ENCODE measurements around the gene CDH23. TPM values are rescaled to one million over a fixed set of nuclear protein-coding genes. Genes with fewer than 3 reads are reported as not detected.

The CDH23 gene
- total RNA-seq, 1 experiment from 2014 or later, result 0.03 TPM

DNA sequence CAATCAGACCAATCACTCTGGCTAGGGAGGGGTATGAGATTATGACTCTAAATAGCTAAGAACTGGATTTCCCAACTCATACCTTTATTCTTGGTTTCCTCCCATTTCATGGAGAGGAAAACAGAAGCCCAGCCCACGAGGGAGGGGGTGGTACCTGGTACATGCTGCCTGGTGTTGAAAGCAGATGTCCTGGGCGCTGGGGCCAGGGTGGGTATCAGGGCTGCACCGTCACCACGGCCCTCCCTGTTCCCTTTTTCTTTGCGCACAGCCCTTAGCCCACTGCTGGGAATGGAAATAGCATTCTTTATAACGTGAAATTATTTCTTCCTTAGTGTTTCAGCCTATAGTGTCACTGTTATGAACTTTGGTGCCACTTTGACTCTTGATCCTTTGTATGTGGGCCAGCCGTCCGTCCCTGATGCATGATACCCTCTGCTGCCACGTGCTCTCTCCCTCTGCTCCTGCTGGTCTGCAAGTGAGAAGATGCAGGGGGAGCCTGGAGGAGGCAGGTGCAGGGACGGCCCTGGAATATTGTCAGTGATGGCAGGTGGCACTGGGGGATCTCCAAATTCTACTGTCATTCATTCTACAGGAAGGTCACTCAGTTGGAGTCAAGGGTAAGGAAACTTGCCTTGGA is 158.5 kb downstream of the CDH23 start:
- DNase-seq (ENCODE audit: low read depth), result no peak
- in situ Hi-C loops (cut with HindIII; ENCODE audit: low pct_unique_long_range_greater_than_20kb, low sequenced_read_pairs), result no loop called here

DNA sequence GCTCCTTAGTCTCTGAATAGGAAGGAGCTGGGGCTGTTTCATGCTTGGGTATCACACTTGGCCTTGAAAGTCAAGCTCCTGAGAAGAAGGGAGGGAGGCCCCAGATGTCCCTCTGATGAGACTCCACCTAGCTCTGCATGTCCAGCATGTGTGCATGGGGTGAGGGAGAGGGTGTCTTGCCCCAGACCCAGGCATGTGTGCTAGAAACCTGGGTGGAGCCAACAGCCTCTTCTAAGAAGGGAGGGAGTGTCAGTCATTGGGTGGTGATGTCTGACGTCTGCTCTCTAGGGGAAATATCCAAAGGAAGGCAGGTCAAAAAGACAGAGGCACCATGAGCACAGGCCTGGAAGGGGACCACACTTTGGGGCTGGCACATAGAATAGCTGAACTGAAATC is 159.0 kb downstream of the CDH23 start:
- DNase-seq (ENCODE audit: low read depth), result no peak
- in situ Hi-C loops (cut with HindIII; ENCODE audit: low pct_unique_long_range_greater_than_20kb, low sequenced_read_pairs), result no loop called here

DNA sequence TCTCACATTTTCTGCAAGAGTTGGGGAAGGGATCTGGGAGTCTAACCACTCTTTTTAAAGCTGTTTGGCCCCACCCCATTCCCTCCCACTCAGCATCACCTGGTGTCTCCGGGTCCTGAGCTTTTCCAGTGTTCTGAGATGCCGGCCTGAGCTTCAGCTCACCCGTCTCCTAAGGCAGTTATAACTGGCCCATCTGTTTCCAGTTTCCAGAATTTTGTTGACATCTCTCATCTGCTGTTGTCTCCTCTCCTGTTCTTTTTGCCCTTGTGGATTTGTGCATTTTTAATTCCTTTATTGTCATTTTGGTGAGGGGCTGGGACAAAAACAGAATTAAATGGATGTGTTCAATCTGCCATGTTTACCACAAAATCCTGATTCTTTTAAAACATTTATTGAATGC is 162.3 kb downstream of the CDH23 start:
- DNase-seq (ENCODE audit: low read depth), result no peak
- in situ Hi-C loops (cut with HindIII; ENCODE audit: low pct_unique_long_range_greater_than_20kb, low sequenced_read_pairs), result no loop called here

DNA sequence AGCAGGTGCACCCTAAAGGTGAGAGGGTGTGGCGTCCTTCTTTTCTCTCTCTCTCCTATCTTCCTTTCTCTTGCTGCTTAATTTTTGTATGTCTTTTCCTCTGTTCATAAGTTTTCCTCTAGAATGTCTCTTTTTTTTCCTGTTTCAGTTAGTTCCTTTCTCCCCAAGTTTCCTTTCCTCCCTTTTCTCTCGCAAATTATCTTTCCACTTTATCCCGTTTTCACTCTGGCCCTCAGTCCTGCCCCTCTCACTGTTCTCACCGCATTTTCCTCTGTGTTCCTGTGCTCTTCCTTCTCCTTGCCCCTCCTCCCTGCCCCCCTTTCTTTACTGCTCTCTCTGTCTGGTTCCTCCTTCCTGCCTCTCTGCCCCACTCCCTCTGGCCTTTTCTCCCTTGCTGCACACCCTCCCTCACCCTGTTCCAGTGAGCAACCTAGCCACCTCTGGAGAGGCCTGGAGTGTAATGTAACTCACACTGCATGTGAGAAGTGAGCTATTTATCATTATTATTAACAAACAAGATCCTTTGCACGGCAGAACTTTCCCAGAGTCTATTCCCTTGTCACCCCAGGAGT is 164.4 kb downstream of the CDH23 start:
- in situ Hi-C loops (cut with HindIII; ENCODE audit: low pct_unique_long_range_greater_than_20kb, low sequenced_read_pairs), result no loop called here

DNA sequence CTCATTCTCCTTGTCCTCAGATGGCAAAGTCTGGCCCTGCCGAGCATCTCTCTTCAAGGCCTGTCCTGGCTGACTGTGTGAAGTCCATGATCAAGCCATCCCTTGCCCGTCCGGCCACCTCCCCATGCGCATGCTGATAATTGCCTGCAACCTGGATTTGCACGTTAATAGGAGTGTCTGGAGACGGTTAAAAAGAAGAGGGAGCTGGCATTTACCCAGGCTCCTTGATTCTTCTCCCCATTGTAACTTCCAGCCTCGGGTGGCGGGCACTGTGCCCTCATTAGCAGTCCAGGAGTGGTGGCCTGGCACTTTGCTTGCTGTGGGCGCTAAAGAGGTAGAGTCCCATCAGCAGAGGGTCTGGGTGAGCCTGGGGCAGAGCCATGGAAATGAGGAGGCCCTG is 165.5 kb downstream of the CDH23 start:
- DNase-seq (ENCODE audit: low read depth), result no peak
- in situ Hi-C loops (cut with HindIII; ENCODE audit: low pct_unique_long_range_greater_than_20kb, low sequenced_read_pairs), result no loop called here

More for the DNA sequence above, 164.4 kb downstream of the CDH23 start:
- no peak for DNase-seq (ENCODE audit: low read depth)

DNA sequence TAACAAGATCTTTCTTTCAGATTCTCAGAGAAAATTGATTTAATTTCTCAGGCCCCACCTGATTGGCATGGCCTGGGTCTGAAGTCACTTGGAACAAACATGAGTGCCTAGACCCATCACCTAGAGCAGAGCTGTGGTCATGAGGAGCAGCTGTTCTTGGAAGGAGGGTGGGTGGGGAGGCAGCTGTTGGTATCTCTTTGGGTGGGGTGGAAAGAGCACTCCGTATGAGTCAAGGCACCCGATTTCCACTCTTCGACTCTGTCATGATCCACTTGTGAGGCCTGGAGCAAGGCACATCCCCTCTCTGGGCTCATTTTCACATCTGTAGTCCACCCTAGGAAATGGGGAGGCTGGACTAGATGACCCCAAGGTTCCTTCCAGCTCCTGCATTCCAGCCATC is 166.2 kb downstream of the CDH23 start:
- no peak for DNase-seq (ENCODE audit: low read depth)
- in situ Hi-C loops (cut with HindIII; ENCODE audit: low pct_unique_long_range_greater_than_20kb, low sequenced_read_pairs), result no loop called here

DNA sequence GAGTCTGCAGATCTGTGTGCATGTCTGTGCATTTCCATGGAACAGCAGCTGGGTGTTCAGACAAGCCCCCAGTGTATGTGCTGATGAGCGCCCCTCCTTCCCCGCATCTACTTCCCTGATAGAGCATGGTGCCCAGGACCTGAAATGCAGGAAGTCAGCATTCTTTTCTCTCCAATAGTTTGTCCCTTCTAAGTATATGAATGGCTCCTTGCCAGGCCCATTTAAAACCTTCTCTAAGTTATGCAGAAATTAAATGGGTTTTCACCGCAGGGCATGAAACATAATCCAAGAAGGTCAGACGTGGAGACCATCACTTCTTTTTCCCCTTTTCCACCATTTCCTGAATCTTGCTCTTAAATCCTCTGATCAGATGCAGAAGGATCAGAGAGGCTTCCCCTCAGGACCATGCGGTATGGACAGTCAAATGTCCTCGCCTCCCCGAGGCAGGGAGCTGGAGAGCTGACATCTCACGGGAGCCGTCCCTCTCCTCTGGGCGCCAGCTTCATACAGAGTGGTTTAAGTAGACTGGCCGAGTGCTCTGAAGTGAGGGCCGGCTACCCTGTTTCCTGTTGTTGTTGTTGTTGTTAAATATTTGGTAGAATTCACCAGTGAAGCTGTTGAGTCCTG is 167.6 kb downstream of the CDH23 start:
- in situ Hi-C loops (cut with HindIII; ENCODE audit: low pct_unique_long_range_greater_than_20kb, low sequenced_read_pairs), result no loop called here
- no peak for DNase-seq (ENCODE audit: low read depth)

DNA sequence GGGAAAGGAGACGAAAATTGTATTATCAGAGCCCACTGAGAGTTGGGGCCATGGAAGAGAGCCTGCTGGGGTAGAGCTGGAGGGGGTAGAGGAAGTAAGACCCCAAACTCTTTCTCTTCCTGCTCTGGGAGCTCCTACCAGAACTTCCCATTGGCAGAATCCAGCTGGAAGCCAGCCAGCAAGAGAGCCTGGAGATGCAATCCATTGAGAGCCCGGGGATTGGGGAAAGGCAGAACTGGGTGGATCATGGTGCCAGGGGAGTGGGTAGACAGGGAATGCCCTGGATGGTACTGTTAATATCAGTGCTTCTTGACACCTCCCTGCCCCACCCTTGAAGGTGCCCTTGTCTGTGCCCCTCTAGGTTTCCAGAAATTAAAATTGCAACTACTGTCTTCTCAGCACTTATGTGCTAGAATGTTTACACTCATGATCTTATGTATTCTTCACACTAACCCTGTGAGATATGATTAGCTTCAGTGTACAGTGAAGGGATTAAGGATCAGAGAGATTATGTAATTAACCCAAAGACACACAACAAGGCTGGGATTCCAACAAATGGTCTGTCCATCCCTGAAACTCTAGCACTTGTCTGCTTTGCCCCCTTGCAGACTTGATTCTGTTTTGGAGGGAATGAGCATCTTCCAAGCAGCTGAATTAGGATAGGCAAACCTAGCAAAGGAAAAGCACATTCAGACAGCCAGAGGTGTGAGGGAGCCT is 168.7 kb downstream of the CDH23 start:
- in situ Hi-C loops (cut with HindIII; ENCODE audit: low pct_unique_long_range_greater_than_20kb, low sequenced_read_pairs), result no loop called here

DNA sequence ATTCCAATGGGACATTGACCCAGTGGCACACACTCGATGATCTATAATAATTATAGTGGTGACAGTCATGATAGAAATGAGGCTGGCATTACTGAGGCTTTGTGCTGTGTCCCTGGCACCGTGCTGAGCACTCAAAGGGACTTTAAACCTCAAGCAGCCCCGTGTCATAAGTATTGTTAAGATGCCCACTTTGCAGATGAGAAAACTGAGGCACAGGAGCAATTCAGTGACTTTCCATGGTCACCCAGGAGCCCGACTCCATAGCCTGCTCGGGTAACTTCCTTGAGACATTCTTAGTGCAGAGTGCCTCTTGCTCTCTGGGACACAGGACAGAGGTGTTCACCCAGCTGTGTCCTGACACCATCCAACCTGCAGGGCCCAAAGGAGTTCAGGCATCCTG is 170.3 kb downstream of the CDH23 start:
- in situ Hi-C loops (cut with HindIII; ENCODE audit: low pct_unique_long_range_greater_than_20kb, low sequenced_read_pairs), result no loop called here

More for the DNA sequence above, 168.7 kb downstream of the CDH23 start:
- no peak for DNase-seq (ENCODE audit: low read depth)

DNA sequence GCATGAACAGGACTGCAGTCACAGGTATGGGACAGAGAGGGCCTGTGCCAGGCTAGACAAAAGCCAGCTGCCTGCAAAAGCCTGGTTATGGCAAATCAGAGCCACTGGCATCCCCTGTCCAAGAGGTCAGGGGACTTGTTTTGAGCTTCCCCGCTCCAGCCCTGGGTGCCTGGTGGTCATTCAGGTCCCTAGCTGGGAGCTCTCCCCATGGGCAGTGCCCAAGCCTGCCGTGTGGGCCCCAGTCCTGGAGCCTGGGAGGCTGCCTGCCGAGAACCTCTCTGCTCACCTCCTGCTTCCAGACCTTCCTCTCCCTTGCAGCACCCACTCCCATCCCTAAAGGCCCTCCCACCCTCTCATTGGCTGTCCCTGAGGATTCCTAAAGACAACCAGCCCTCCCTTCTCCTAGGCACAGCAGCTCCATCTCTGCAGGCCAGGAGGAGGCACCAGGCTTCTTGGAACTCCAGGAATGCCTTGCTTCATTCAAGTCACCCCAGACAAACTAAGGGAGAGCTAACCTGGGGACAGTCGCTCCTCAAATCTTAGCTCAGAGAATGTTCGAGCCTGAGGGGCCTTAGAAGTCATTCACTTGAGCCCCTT is 172.3 kb downstream of the CDH23 start:
- in situ Hi-C loops (cut with HindIII; ENCODE audit: low pct_unique_long_range_greater_than_20kb, low sequenced_read_pairs), result no loop called here
- no peak for DNase-seq (ENCODE audit: low read depth)

More for the DNA sequence above, 170.3 kb downstream of the CDH23 start:
- DNase-seq (ENCODE audit: low read depth), result no peak

DNA sequence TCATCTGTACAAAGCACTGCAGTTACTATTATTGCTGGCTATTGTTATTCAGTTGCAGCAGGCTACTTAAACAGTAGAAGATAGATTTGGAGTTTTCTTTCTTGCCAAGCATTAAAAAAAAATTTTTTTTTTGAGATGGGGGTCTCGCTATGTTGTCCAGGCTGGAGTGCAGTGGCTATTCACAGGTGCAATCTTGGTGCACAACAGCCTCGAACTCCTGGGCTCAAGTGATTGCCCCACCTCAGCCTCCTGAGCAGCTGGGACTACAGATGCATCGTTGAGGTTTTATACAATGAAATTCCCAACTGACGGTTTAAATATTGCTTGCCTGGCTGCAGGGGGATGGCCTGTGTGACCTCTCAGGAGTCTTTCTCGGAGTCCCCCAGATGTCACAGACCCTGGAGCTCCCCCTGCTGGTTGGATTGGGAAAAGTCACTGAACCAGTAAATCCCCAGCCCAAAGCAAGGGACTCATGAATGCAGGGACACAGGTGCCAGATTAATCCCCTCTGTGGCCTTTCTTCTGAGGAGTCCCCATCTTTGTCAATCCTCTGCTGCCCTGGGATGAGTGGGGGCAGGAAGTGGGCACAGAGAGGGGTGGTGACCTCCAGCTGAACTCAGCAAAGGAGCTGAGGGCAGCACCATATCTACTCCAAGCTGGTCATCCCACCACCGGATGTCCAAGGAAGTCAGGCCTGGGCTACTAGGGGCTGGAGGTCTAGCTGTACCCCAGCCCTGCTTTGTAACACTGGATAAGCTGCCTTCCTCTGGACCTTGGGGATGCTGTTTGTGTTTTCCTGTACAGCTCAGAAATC is 173.3 kb downstream of the CDH23 start:
- DNase-seq (ENCODE audit: low read depth), result peak; percentile 38

DNA sequence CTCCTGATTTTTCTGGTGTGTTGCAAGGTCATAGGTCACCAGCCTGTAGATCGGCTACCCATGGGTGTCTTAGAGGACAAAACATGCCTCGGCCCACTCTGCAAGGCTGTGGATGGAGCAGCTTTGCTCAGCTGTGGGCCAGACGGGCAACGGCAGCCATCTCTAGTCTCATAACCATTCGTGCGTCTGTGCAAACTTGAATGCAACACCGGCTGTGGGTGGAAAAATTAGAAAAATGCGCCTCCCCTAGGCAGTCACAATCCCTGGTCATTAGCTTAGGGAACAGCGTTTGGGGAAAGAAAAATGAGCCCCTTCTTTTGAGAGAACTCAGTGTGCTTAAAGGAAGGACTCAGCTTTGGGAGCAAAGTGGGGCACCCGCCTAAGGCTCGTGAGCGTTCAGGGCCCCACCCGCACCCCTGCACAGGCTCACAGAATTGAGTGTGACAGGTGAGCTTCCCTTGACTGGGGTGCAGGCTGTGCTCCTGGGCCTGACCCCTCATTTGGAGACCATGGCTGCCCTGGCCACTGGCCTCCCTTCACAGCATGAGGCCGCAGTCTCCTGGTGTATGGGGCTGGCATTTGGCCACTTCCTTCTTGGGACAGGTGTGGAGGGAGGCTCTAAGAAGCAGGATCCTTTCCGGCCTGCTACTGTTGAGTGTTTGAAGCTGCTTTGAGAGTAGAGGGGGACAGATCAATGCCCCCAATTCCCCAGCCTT is 174.9 kb downstream of the CDH23 start:
- DNase-seq (ENCODE audit: low read depth), result no peak
- in situ Hi-C loops (cut with HindIII; ENCODE audit: low pct_unique_long_range_greater_than_20kb, low sequenced_read_pairs), result no loop called here

More for the DNA sequence above, 173.3 kb downstream of the CDH23 start:
- in situ Hi-C loops (cut with HindIII; ENCODE audit: low pct_unique_long_range_greater_than_20kb, low sequenced_read_pairs), result no loop called here

DNA sequence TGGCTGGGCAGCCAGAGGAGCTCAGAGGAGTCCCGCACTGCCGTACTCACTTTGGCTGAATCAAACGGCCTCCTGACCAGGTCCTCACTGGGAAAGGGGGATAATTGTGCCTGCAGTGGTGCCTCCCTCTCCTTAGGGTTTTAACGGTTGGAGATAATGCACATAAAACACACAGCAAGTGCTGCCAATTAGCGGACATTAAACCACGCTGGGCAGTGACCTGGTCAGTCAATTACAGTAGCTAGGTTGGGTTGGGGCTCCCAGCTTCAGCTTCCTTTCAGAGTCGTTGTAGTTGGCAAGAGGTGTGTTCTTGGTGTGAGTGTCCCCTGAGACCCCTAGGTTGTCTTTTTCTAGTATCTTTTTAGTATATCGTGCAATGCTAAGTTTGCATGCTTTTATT is 176.2 kb downstream of the CDH23 start:
- in situ Hi-C loops (cut with HindIII; ENCODE audit: low pct_unique_long_range_greater_than_20kb, low sequenced_read_pairs), result no loop called here
- no peak for DNase-seq (ENCODE audit: low read depth)

DNA sequence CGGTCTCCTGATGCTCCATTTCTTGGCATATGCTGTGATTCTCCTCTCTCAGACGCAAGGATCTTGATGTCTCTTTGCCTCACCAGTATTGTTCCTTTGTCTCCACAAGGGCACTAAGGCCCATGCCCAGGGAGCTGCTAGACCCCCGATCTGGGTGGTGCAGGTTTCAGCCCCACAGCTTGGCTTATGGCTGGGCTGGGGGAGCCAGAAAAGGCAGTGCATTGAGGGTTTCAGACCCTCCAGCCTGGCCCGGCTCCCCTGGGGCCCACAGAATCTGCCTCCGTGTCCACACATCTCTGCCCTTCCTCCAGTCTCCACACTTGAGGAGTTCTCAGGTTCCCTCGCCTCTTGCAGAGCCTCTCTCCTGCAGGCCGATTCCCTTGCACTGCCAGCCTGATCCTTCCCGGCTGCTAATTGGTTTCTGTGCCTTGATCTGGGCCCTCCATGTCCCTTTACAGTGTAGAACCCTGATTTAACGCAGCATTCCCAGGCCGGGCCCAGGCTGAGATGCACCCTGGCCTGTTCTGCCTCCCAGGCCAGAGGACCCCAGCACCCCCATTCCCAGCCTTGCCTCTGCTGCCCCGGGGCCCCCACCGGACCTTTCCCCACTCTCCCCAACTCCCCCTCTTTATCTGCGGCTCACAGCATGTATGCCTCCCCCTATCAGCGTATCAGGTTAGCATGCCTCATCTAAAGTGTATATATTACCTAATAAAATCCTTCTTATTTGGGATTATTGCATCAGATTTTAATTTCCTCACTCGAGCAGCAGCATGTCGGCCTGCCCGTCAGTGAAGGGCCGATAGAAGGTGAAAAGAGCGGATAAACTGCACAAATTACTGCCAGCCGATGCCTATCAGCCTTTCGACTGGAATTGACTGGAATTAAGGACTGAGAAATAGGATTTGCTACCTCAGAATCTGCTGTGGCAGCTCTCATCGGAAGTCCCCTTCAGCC is 177.1 kb downstream of the CDH23 start:
- in situ Hi-C loops (cut with HindIII; ENCODE audit: low pct_unique_long_range_greater_than_20kb, low sequenced_read_pairs), result no loop called here
- DNase-seq (ENCODE audit: low read depth), result no peak

DNA sequence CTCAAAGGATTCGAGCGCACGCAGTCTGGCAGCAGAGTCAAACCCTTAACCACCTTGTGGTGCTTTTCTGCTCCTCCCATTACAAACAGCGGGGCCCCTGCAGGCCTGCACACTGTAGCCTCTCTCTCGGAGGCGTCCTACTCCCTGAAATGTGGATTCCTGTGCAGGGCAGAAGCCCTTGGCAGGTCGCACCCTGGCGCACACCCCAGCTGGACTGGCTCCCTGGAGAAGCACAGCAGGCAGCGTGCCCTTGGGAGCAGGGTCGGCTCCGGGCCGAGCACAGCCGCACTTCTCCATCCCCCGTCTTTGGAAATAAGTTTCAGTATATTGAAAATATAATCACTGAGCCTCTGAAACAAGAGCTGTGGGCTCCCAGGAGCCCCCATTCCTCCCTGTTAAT is 178.7 kb downstream of the CDH23 start:
- DNase-seq (ENCODE audit: low read depth), result no peak
- in situ Hi-C loops (cut with HindIII; ENCODE audit: low pct_unique_long_range_greater_than_20kb, low sequenced_read_pairs), result no loop called here

DNA sequence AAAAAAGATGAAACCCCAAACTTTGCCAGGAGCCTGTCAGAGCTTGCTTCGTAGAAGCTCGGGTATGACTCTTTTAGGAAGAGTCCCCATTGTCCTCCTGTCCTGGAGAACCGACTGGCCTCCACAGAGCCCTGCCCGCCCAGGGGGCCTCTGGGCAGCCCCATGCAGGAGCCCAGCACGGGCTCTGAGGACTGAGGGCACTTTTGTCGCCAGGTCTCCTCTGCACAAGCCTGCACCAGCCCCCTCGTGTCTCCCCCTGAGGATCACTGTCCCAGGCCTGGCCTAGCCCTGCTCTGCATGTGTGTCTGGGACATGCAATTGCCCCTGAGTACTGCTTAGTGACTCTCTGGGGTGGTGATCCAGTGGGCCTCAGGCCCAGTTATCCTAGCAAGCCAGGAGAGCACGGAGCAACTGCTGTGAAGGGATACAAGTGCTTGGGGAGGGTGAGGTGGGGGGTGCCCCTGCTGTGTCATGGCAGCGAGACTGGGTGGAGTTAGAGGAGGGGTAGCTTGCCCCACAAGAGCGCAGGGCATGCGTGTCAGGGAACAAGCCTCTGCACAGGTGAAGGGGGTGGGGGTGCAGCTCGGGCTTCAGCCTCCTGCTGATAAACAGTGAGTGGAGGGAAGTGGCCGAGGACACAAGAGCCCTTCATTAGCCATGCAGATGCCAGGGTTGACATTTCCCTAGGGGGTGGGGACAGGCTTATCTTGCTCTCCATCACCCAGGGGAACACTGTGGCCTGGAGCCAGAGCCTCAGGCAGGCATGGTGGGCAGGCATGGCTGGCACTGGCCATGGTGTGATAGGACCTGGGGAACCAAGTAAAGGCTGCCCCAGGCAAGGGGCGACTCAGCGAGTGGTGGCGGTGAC is 179.4 kb downstream of the CDH23 start:
- no peak for DNase-seq (ENCODE audit: low read depth)
- in situ Hi-C loops (cut with HindIII; ENCODE audit: low pct_unique_long_range_greater_than_20kb, low sequenced_read_pairs), result no loop called here

Data from Caki2 (cell line).